ENCODE results near the gene CDHR2.

- no peak for TF ChIP-seq CTCF (IDR thresholded peaks at IDR 0.05)
- no peak for TF ChIP-seq POLR2A (IDR thresholded peaks at IDR 0.05)
These were observed 20.4 kb upstream of the CDHR2 start for GRCh38 chr5:176528761-176529115.
